K562 (cell line): ENCODE results near the gene TIMP2. TPM values are rescaled to one million over a fixed set of nuclear protein-coding genes. Genes with fewer than 3 reads are reported as not detected.

Experiments used
- ATAC-seq: fragments of 200-7000 bp; cut with Tn5 transposase; 3 replicates; pipeline ENCODE4 v1.9.1; 2020; ENCODE audit warnings: moderate library complexity
- BruUV-seq: library from RNA; stranded (reverse); fragments of 400-500 nt; replicated peaks from 2 replicates; lab custom pipeline; 2021; lab: Mats Ljungman, UMichigan
- CTCF ChIA-PET: fragments of 300-600 bp; formaldehyde crosslinking; extraction: SDS; loops from one replicate; lab custom pipeline; 2021; ENCODE audit warnings: low intra/inter-chr PET ratio; lab: Yijun Ruan, JAX
- POLR2A ChIA-PET: fragments of 300-600, 350-650 bp; sonication (Branson Sonifier 250); formaldehyde crosslinking; extraction: SDS; loops from one replicate; lab custom pipeline; 2021; ENCODE audit warnings: antibody characterized with exemption, inconsistent platforms; lab: Yijun Ruan, JAX
- DNase-seq, 4 experiments: peaks; one replicate each; pipeline versions ENCODE4 v3.0.0 to v3.0.0-alpha.2; 2011 to 2018; ENCODE audit warnings: low spot score in 3 of 4, mixed read lengths in 3 of 4; ENCODE audit errors: extremely low read depth in 1 of 4
- FAIRE-seq: peaks from 2 replicates; lab custom pipeline; 2011; peaks lifted over from hg19 to GRCh38; lab: Jason Lieb, UNC
- H2AFZ ChIP-seq: 2 replicates; pipeline ENCODE4 v1.6.0; 2011; ENCODE audit warnings: low read depth, low read length, control low read depth, inconsistent platforms
- H3K27ac ChIP-seq: fragments of 200-600 bp; 3 replicates; pipeline ENCODE4 v1.8.0; 2011; ENCODE audit warnings: low read depth, mild to moderate bottlenecking, control low read depth, inconsistent platforms, low read length, moderate library complexity, mixed read lengths; ENCODE audit errors: extremely low read depth
- H3K27me3 ChIP-seq, 2 experiments: fragments of 300-600 bp in 1 of 2; 2 replicates in 1 of 2; 3 replicates in 1 of 2; pipeline versions ENCODE4 v1.6.0 to v1.8.0; 2011; ENCODE audit warnings: inconsistent platforms in 2 of 2, low read length in 2 of 2, mild to moderate bottlenecking in 1 of 2, mixed read lengths in 1 of 2, moderate library complexity in 1 of 2; ENCODE audit not compliant: control insufficient read depth in 2 of 2, insufficient read depth in 2 of 2
- H3K36me3 ChIP-seq: fragments of 300-600 bp; 3 replicates; pipeline ENCODE4 v1.8.0; 2011; ENCODE audit warnings: mild to moderate bottlenecking, low read length, inconsistent platforms; ENCODE audit not compliant: control insufficient read depth, insufficient read depth
- H3K4me1 ChIP-seq, 2 experiments: fragments of 200-600 bp in 1 of 2; replicated peaks in 1 of 2; 2 replicates in 1 of 2; 3 replicates in 1 of 2; pipeline versions ENCODE4 v1.5.1 to v1.8.0; 2011; ENCODE audit warnings: inconsistent platforms in 2 of 2, low read length in 2 of 2, mild to moderate bottlenecking in 1 of 2, mixed read lengths in 1 of 2, moderate library complexity in 1 of 2; ENCODE audit not compliant: control insufficient read depth in 2 of 2, insufficient read depth in 2 of 2
- H3K4me2 ChIP-seq: 2 replicates; pipeline ENCODE4 v1.6.1; 2011; ENCODE audit warnings: low read length, control low read depth, inconsistent platforms, mixed read lengths; ENCODE audit not compliant: insufficient read depth
- H3K4me3 ChIP-seq: fragments of 200-600 bp; sonication (generic), shearing (Covaris generic); 2 replicates; pipeline ENCODE4 v1.5.1; 2016; ENCODE audit warnings: control low read depth, inconsistent platforms
- H3K79me2 ChIP-seq: fragments of 200-600 bp; 3 replicates; pipeline ENCODE4 v1.8.0; 2011; ENCODE audit warnings: low read length, inconsistent platforms; ENCODE audit not compliant: control insufficient read depth, insufficient read depth
- H3K9ac ChIP-seq, 2 experiments: 2 replicates each; pipeline versions ENCODE4 v1.6.0 to v1.6.1; 2011; ENCODE audit warnings: low read depth in 2 of 2, low read length in 2 of 2, control low read depth in 1 of 2, inconsistent platforms in 1 of 2, mild to moderate bottlenecking in 1 of 2, mixed read lengths in 1 of 2; ENCODE audit not compliant: insufficient read depth in 1 of 2
- H3K9me1 ChIP-seq: one replicate; pipeline ENCODE4 v1.6.0; 2011; ENCODE audit warnings: inconsistent platforms, mild to moderate bottlenecking, low read length, moderate library complexity; ENCODE audit not compliant: control insufficient read depth, insufficient read depth
- H3K9me3 ChIP-seq: replicated peaks from 2 replicates; pipeline ENCODE4 v1.5.1; 2011; ENCODE audit warnings: low read depth, low read length, inconsistent platforms; ENCODE audit not compliant: control insufficient read depth, insufficient read depth
- H4K20me1 ChIP-seq: replicated peaks from 2 replicates; pipeline ENCODE4 v1.6.1; 2011; ENCODE audit warnings: low read length, inconsistent platforms, mixed read lengths; ENCODE audit not compliant: control insufficient read depth, insufficient read depth
- CHD1 ChIP-seq: fragments of 200-600 bp; sonication (generic); IDR thresholded peaks from one replicate; pipeline ENCODE4 v1.6.1; 2012; ENCODE audit warnings: mild to moderate bottlenecking, moderate library complexity, low read length, inconsistent platforms
- DDX20 ChIP-seq: fragments of 450-650 bp; IDR thresholded peaks from 2 replicates; pipeline ENCODE4 v1.6.1; 2016; ENCODE audit warnings: missing genetic modification characterization, low read depth, mild to moderate bottlenecking, missing compliant biosample characterization, moderate library complexity
- DPF2 ChIP-seq: fragments of 450-650 bp; IDR thresholded peaks from 2 replicates; pipeline ENCODE4 v1.6.1; 2016
- E2F4 ChIP-seq: sonication (generic); formaldehyde crosslinking; IDR thresholded peaks from 2 replicates; pipeline ENCODE4 v1.8.0; 2022; ENCODE audit warnings: mild to moderate bottlenecking, low read depth, missing genetic modification reagents
- HMG20B ChIP-seq: fragments of 250-450 bp; sonication (Bioruptor Pico); IDR thresholded peaks from 2 replicates; pipeline ENCODE4 v1.5.0; 2021; ENCODE audit warnings: mild to moderate bottlenecking
- NCOA2 ChIP-seq, 2 experiments: fragments of 450-650 bp; IDR thresholded peaks; 2 replicates each; pipeline ENCODE4 v1.6.1; 2018; ENCODE audit warnings: mild to moderate bottlenecking in 2 of 2, moderate library complexity in 1 of 2; ENCODE audit not compliant: partially characterized antibody in 2 of 2
- NR3C1 ChIP-seq: sonication (generic); formaldehyde crosslinking; IDR thresholded peaks from 2 replicates; pipeline ENCODE4 v1.8.1; 2022; ENCODE audit warnings: missing genetic modification reagents
- NRF1 ChIP-seq, 2 experiments: fragments of 450-650 bp; IDR thresholded peaks in 1 of 2; conservative IDR thresholded peaks in 1 of 2; 2 replicates each; pipeline ENCODE4 v1.6.1; 2014; ENCODE audit warnings: mild to moderate bottlenecking in 2 of 2
- RNF219 ChIP-seq: fragments of 250-450 bp; sonication (Bioruptor Pico); IDR thresholded peaks from 2 replicates; pipeline ENCODE4 v1.5.0; 2022; ENCODE audit warnings: mild to moderate bottlenecking
- SNIP1 ChIP-seq: fragments of 450-650 bp; IDR thresholded peaks from 2 replicates; pipeline ENCODE4 v1.7.1; 2017; ENCODE audit warnings: low read depth, mild to moderate bottlenecking
- SREBF2 ChIP-seq: sonication (generic); formaldehyde crosslinking; IDR thresholded peaks from 2 replicates; pipeline ENCODE4 v1.4.0; 2020; ENCODE audit warnings: mild to moderate bottlenecking, missing genetic modification reagents
- STAG1 ChIP-seq: sonication (generic); formaldehyde crosslinking; IDR thresholded peaks from 2 replicates; pipeline ENCODE4 v1.5.0; 2020; ENCODE audit warnings: missing genetic modification reagents, borderline replicate concordance
- ZC3H11A ChIP-seq: IDR thresholded peaks from 2 replicates; pipeline ENCODE4 v1.6.1; 2012; ENCODE audit warnings: low read depth, low read length, improper control_type of control experiment
- ZNF518B ChIP-seq: fragments of 250-450 bp; sonication (Bioruptor Pico); IDR thresholded peaks from 2 replicates; pipeline ENCODE4 v1.5.0; 2021; ENCODE audit warnings: mild to moderate bottlenecking, moderate library complexity
- ZNF584 ChIP-seq: fragments of 200-800 bp; sonication (Bioruptor generic); IDR thresholded peaks from 2 replicates; pipeline ENCODE4 v1.6.1; 2016; ENCODE audit warnings: low read depth, mild to moderate bottlenecking, missing genetic modification characterization, missing compliant biosample characterization
- ZNF589 ChIP-seq: fragments of 200-800 bp; sonication (Bioruptor generic); IDR thresholded peaks from 2 replicates; pipeline ENCODE4 v1.6.1; 2016; ENCODE audit warnings: low read depth, missing genetic modification characterization, missing compliant biosample characterization
- WGBS: fragments of 100-300 bp; shearing (Covaris generic); methylation state at CpG from one replicate; pipeline ENCODE4 v1.1.6; 2016; ENCODE audit warnings: low coverage, mixed read lengths; ENCODE audit not compliant: insufficient coverage; ENCODE audit errors: missing lambda C conversion rate; 5-methylcytosine and 5-hydroxymethylcytosine counted together
- in situ Hi-C: fragments of 300-500 bp; cut with MboI; formaldehyde crosslinking; loops from 4 replicates; pipeline ENCODE4 v1.15.0; 2018; ENCODE audit warnings: inconsistent platforms, mixed read lengths
- intact Hi-C: fragments of 100-400 bp; cut with micrococcal nuclease; formaldehyde crosslinking; loops from 2 replicates; pipeline ENCODE4 v1.14.2; 2022
- polyA plus RNA-seq, 8 experiments: library from polyadenylated mRNA; depleted of rRNA in 4 of 8; stranded (reverse) in 5 of 8; unstranded in 3 of 8; fragments of >200 nt; fragmentation: Nextera tagmentation in 2 of 8; fragmentation: Illumina TruSeq in 1 of 8; extraction: Ambion mirVana in 2 of 8; extraction: Trizol in 1 of 8; gene quantifications; 2 replicates each; pipeline versions ENCODE4 v1.2.1 to v1.2.3, GENCODE V29; 2011 to 2014; ENCODE audit warnings: inconsistent platforms in 1 of 8, missing spikeins in 1 of 8
- total RNA-seq, 7 experiments: library from RNA; depleted of rRNA in 6 of 7; stranded (reverse); fragments of >200 nt in 6 of 7; fragmentation: Illumina TruSeq in 2 of 7; extraction: Trizol in 2 of 7; gene quantifications; 2 replicates each; pipeline versions ENCODE4 v1.2.1 to v1.2.3, GENCODE V29; 2011 to 2021; ENCODE audit warnings: low replicate concordance in 1 of 7

The TIMP2 gene
- total and polyA plus RNA-seq, 9 of the 15 experiments (the other 6 are each of a cell fraction or from before 2014, with no cell fraction given): 0.55 TPM; not detected in 8

- Histone ChIP-seq H3K9me3 (no peaks in the 10 kb centered on the region), H3K27ac (peak overlapping the region; percentile 20; the same call in 1 of the 3 replicates), H3K4me2 (no peak overlapping the region), H3K36me3 (peaks cover 91% of the 10 kb centered on the region), H3K9ac (no peak overlapping the region), H4K20me1 (peaks cover 7% of the 10 kb centered on the region; the same call in 1 of the 2 replicates), H3K4me1 (peaks cover 4 to 5% of the 10 kb centered on the region in 2 experiments; a peak in 4 of 5 replicates), H2AFZ (no peak overlapping the region), H3K79me2 (peaks cover 4% of the 10 kb centered on the region; the same call in 1 of the 3 replicates), H3K27me3 (no peaks in the 10 kb centered on the region), H3K4me3 (no peak overlapping the region), H3K9me1 (no peaks in the 10 kb centered on the region)
- no TSS peak for BruUV-seq
- in situ Hi-C loops (no loop called here), intact Hi-C loops (no loop called here)
- ATAC-seq (peak; percentile 56; the same call in 2 of the 3 replicates), DNase-seq (peak in 1 of 4 experiments; percentile 27), FAIRE-seq (no peak)
- CTCF ChIA-PET: no interaction called here
- POLR2A ChIA-PET: interaction anchor here (0.5 to 1.8 kb wide), 5 partner anchors 9 to 34 kb away, joined by 3 to 5 read pairs (median 3); no protein-coding TSS in a partner anchor
- WGBS: 31% methylated on average over 6 of the region's 6 CpGs
- peak; percentile 86; the same call in 1 of the 2 replicates for TF ChIP-seq ZNF584 (CRISPR knock-in tag)
- no peak for TF ChIP-seq NR3C1 (CRISPR knock-in tag)
- peak; percentile 92 for TF ChIP-seq ZNF589 (CRISPR knock-in tag)
- no peak for TF ChIP-seq ZNF518B (CRISPR knock-in tag)
- TF ChIP-seq ZC3H11A: no peak
- TF ChIP-seq DDX20: no peak
- TF ChIP-seq RNF219 (CRISPR knock-in tag): no peak
- TF ChIP-seq NCOA2 (IDR thresholded peaks at IDR 0.05; ENCODE audit: partially characterized antibody in 2 of 2): no peak
- no peak for TF ChIP-seq E2F4 (CRISPR knock-in tag)
- TF ChIP-seq DPF2: 0 out of 2 replicates have a peak, but pooled peaks have one; percentile 32
- TF ChIP-seq HMG20B: no peak
- no peak for TF ChIP-seq STAG1 (CRISPR knock-in tag)
- peak; percentile 57 to 65; a peak in 3 of 4 replicates for TF ChIP-seq NRF1 (conservative IDR thresholded peaks at IDR 0.05 in 1 of 2, IDR thresholded peaks at IDR 0.05 in 1 of 2)
- no peak for TF ChIP-seq SREBF2 (CRISPR knock-in tag)
- no peak for TF ChIP-seq SNIP1
- no peak for TF ChIP-seq CHD1
Measured at GRCh38 chr17:78818932-78819331, 106.3 kb downstream of the TIMP2 start.
